ENCODE data around the gene TEP1.
"Not testable (repeated sequence)": the region's sequence is repeated elsewhere in the genome, so short reads cannot be mapped to it uniquely, and the experiment has no call there.

TEP1 gene

DNA sequence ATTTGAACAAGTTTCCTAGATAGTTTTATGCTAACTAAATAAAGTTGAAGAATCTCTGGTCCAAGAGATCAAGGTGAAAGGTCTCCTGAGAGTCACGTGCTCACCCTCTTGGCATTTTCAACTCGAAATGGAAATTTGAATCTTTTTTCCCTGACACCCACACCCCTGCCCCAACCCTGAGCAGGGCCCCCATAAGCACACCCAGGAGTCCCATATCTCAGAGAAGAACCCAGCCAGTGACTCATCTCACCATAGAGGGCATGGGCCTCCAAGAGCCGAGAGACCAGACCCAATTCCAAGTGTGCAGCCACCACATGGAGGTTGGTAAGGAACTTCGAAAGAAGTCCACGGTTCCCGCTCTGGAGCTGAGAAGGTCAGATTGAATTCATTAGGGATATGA lies 32.6 kb downstream of the TEP1 start:
- TF ChIP-seq, protein P1, sequence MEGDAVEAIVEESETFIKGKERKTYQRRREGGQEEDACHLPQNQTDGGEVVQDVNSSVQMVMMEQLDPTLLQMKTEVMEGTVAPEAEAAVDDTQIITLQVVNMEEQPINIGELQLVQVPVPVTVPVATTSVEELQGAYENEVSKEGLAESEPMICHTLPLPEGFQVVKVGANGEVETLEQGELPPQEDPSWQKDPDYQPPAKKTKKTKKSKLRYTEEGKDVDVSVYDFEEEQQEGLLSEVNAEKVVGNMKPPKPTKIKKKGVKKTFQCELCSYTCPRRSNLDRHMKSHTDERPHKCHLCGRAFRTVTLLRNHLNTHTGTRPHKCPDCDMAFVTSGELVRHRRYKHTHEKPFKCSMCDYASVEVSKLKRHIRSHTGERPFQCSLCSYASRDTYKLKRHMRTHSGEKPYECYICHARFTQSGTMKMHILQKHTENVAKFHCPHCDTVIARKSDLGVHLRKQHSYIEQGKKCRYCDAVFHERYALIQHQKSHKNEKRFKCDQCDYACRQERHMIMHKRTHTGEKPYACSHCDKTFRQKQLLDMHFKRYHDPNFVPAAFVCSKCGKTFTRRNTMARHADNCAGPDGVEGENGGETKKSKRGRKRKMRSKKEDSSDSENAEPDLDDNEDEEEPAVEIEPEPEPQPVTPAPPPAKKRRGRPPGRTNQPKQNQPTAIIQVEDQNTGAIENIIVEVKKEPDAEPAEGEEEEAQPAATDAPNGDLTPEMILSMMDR (IDR thresholded peaks at IDR 0.05; ENCODE audit: insufficient read depth, low read depth, low read length, missing control alignments), result no peak
- DNase-seq (ENCODE audit: low read depth), result no peak
- H3K4me3 ChIP-seq (ENCODE audit: low read length), result no peak overlapping the region

DNA sequence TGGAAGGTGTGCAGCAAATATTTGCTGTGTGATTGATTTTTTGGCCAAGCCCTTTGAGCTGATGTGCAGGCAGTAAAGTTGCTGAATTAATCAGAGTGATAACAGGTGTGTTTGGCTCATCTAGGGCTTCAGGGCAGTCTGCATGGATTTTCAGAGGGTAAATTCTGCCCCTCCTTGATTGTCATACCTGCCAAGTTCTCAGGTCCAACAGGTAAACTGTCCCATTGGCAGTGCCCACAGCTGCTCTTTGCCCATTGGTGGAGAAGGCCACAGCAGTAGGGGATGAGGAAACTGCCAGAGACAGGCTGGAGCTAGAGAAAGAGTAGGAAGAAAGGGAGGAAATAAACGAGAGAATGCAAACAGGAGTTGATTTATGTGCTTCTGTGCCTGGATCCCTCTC lies 33.6 kb downstream of the TEP1 start:
- H3K4me3 ChIP-seq (ENCODE audit: low read length), result no peak overlapping the region
- TF ChIP-seq, protein P1 (IDR thresholded peaks at IDR 0.05; ENCODE audit: insufficient read depth, low read depth, low read length, missing control alignments), result no peak
- no peak for DNase-seq (ENCODE audit: low read depth)

DNA sequence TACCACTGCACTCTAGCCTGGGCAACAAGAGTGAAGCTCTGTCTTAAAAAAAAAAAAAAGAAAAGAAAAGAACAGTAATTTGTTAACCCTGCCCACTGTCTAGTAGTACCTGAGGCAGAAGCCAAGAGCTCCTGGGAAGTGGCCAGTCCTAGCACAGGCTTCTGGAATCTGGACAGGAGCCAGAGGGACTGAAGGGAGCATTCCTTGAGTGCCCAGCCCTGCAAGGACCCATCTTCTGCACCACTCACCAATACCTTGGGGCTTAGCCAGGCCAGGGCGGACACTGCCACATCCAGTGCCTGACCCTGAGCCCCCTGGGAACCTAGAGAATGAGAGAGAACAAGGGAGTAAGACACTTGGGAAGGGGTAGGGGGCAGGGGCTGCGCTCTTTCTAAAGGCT lies 36.1 kb downstream of the TEP1 start:
- TF ChIP-seq, protein P1 (IDR thresholded peaks at IDR 0.05; ENCODE audit: insufficient read depth, low read depth, low read length, missing control alignments), result no peak
- DNase-seq (ENCODE audit: low read depth), result no peak
- no peak overlapping the region for H3K4me3 ChIP-seq (ENCODE audit: low read length)

DNA sequence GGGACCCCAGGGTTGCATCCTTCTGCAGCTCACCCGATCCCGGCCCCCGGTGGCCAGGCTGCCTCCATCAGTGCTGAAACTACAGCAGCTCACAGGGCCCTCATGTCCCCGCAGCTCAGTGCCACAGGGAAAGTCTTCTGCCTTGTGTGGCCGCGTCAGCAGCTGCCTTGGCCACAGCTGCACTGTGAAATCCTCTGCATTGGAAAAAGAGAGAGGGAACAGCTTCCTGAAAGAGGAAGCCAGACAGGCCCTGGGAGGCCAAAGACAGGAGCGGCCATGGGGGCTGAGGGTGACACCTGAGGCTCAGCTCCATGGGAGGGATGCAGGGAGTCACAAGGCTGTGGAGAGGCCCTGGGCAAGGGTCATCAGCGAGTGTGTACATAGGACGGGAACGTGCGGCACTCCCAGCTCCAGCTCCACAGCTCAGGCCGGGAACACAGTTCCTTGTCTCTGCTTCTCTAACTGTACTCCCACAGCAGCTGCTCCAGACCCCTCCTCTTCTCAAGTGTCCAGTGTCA lies 37.2 kb downstream of the TEP1 start:
- TF ChIP-seq, protein P1 (IDR thresholded peaks at IDR 0.05; ENCODE audit: insufficient read depth, low read depth, low read length, missing control alignments), result no peak
- DNase-seq (ENCODE audit: low read depth), result no peak
- H3K4me3 ChIP-seq (ENCODE audit: low read length), result no peak overlapping the region

DNA sequence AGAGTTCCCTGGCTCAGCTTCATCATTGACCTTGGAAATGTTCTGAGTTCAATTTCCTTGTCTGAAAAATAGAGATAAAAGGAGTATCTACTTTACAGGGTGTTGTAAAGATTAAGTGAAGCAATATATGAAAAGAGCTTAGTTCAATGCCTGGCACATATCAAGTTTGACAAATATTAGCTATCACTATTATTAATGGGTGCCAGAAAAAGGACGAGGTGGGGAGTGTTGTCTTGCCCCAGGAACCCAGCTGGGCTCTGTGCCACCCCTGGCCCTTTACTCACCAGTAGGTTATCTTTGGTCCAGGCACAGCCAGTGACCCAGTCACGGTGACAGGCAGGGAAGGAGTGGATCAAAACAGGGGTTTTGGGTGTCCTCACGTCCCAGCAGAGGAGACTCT lies 37.8 kb downstream of the TEP1 start:
- no peak overlapping the region for H3K4me3 ChIP-seq (ENCODE audit: low read length)
- TF ChIP-seq, protein P1 (IDR thresholded peaks at IDR 0.05; ENCODE audit: insufficient read depth, low read depth, low read length, missing control alignments), result no peak
- no peak for DNase-seq (ENCODE audit: low read depth)

DNA sequence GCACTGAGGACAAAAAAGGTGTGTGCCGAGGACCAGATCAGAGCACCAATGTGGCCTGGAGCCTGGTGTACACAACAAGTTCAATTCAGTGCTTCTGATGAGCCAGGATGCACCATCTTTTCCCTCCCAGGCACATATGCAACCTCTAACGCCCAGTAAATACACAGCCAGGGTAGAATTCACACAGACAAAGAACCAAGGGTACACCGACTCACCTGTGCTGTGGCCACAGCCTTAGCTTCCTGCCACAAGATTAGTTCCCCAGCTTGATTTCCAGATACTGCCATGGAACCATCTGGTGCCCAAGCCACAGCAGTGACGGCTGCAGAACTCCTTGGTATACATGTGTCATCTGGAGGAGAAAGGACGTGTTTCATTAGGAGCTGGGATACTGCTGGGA lies 40.5 kb downstream of the TEP1 start:
- no peak for DNase-seq (ENCODE audit: low read depth)
- TF ChIP-seq, protein P1 (IDR thresholded peaks at IDR 0.05; ENCODE audit: insufficient read depth, low read depth, low read length, missing control alignments), result no peak
- H3K4me3 ChIP-seq (ENCODE audit: low read length), result no peak overlapping the region

DNA sequence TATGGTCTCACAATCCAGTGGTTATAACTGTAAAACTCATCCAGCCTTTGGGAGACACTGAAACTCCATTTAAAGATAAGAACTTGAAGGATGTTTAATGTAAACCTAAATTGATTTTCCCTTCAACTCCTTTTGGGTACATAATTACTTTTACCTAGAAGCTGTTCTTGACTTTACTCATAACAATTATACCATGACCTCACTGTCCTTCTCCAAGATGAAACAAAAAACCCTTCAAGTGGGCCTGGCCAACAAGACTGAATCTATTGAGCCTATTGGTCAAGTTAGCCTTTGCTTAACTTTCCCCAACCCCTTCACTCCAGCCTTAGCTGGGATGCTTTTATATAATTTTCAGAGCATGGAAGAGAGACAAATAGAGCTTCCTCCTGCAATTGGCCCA lies 47.4 kb downstream of the TEP1 start:
- TF ChIP-seq, protein P1 (IDR thresholded peaks at IDR 0.05; ENCODE audit: insufficient read depth, low read depth, low read length, missing control alignments), result no peak
- H3K4me3 ChIP-seq (ENCODE audit: low read length), result no peak overlapping the region
- DNase-seq (ENCODE audit: low read depth), result no peak

DNA sequence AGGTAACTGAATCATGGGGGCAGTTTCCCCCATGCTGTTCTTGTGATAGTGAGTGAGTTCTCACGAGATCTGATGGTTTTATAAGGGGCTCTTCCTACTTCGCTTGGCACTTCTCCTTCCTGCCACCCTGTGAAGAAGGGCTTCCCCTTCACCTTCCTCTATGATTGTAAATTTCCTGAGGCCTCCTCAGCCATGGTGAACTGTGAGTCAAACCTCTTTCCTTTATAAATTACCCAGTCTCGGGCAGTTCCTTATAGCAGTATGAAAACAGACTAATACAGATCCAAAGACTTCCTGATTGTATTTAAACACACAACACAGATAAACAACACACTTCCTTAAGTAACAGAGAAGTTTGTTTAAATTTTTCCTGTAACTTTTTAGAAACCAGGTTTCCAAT lies 54.8 kb downstream of the TEP1 start:
- not testable (repeated sequence) for H3K4me3 ChIP-seq (ENCODE audit: low read length); DNase-seq (ENCODE audit: low read depth)
